H1 (cell line): ENCODE data around the gene NEB. TPM values are rescaled to one million over a fixed set of nuclear protein-coding genes. Genes with fewer than 3 reads are reported as not detected.

Experiments
- CTCF ChIA-PET: fragments of 300-600 bp; sonication (Branson Sonifier 250); formaldehyde crosslinking; loops from one replicate; lab custom pipeline; 2021; ENCODE audit not compliant: partially characterized antibody; lab: Charles Lee
- POLR2A ChIA-PET: fragments of 300-600 bp; sonication (Branson Sonifier 250); formaldehyde crosslinking; loops from one replicate; lab custom pipeline; 2021; ENCODE audit warnings: inconsistent platforms; ENCODE audit not compliant: partially characterized antibody; lab: Charles Lee
- DNase-seq, 2 experiments: peaks; one replicate each; pipeline versions ENCODE4 v3.0.0 to v3.0.0-alpha.2; 2010 to 2022; ENCODE audit warnings: low spot score in 2 of 2, low read depth in 1 of 2, mixed read lengths in 1 of 2
- FAIRE-seq: peaks from 2 replicates; lab custom pipeline; 2011; peaks lifted over from hg19 to GRCh38; lab: Jason Lieb, UNC
- H2AFZ ChIP-seq: 2 replicates; pipeline ENCODE4 v1.8.1; 2012; ENCODE audit warnings: low read length, inconsistent platforms
- H2AK5ac ChIP-seq: 2 replicates; pipeline ENCODE4 v1.6.1; 2013; ENCODE audit warnings: low read depth, low read length
- H2BK120ac ChIP-seq: replicated peaks from 2 replicates; pipeline ENCODE3; 2013; ENCODE audit warnings: low read depth, low read length, inconsistent platforms
- H2BK12ac ChIP-seq: 2 replicates; pipeline ENCODE4 v1.6.1; 2013; ENCODE audit warnings: low read depth, low read length
- H2BK15ac ChIP-seq: 2 replicates; pipeline ENCODE4 v1.6.1; 2013; ENCODE audit warnings: low read length
- H2BK20ac ChIP-seq: 2 replicates; pipeline ENCODE4 v1.6.1; 2013; ENCODE audit warnings: low read length
- H2BK5ac ChIP-seq: 2 replicates; pipeline ENCODE4 v1.6.1; 2013; ENCODE audit warnings: low read depth, low read length
- H3K14ac ChIP-seq: 2 replicates; pipeline ENCODE4 v1.6.1; 2013; ENCODE audit warnings: inconsistent platforms; ENCODE audit not compliant: insufficient read length
- H3K18ac ChIP-seq: 2 replicates; pipeline ENCODE4 v1.6.1; 2013; ENCODE audit warnings: low read length; ENCODE audit errors: extremely low read depth
- H3K23ac ChIP-seq: 2 replicates; pipeline ENCODE4 v1.6.1; 2013; ENCODE audit warnings: inconsistent platforms; ENCODE audit not compliant: insufficient read length
- H3K23me2 ChIP-seq: 2 replicates; pipeline ENCODE4 v1.6.1; 2013; ENCODE audit warnings: low read depth, low read length
- H3K27ac ChIP-seq: 2 replicates; pipeline ENCODE4 v1.6.1; 2011; ENCODE audit warnings: low read depth, low read length, inconsistent platforms
- H3K27me3 ChIP-seq, 4 experiments: replicated peaks in 1 of 4; 1 replicate in 1 of 4; 2 replicates in 3 of 4; pipeline versions ENCODE4 v1.6.1 to v1.8.1; 2011 to 2013; ENCODE audit warnings: low read length in 3 of 4, mild to moderate bottlenecking in 3 of 4, inconsistent platforms in 2 of 4, mixed read lengths in 2 of 4, moderate library complexity in 1 of 4; ENCODE audit not compliant: control insufficient read depth in 3 of 4, insufficient read depth in 3 of 4; ENCODE audit errors: extremely low read depth in 1 of 4
- H3K36me3 ChIP-seq, 4 experiments: 2 replicates each; pipeline versions ENCODE4 v1.6.1 to v1.8.1; 2011 to 2013; ENCODE audit warnings: mild to moderate bottlenecking in 4 of 4, low read length in 3 of 4, moderate library complexity in 2 of 4, control low read depth in 1 of 4, inconsistent platforms in 1 of 4; ENCODE audit not compliant: insufficient read depth in 4 of 4, control insufficient read depth in 2 of 4
- H3K4ac ChIP-seq: replicated peaks from 2 replicates; pipeline ENCODE3; 2013; ENCODE audit warnings: low read length, low read depth, mixed read lengths, inconsistent platforms; ENCODE audit not compliant: insufficient read length
- H3K4me1 ChIP-seq, 4 experiments: replicated peaks in 1 of 4; 1 replicate in 1 of 4; 2 replicates in 3 of 4; pipeline versions ENCODE4 v1.6.1 to v1.8.1; 2011 to 2013; ENCODE audit warnings: low read length in 3 of 4, inconsistent platforms in 2 of 4, mixed read lengths in 1 of 4; ENCODE audit not compliant: insufficient read depth in 4 of 4, control insufficient read depth in 3 of 4
- H3K4me2 ChIP-seq, 2 experiments: 2 replicates each; pipeline versions ENCODE4 v1.6.1 to v1.8.1; 2011 to 2013; ENCODE audit warnings: low read depth in 2 of 2, low read length in 2 of 2, control low read depth in 1 of 2, inconsistent platforms in 1 of 2, mild to moderate bottlenecking in 1 of 2; ENCODE audit not compliant: insufficient read depth in 1 of 2
- H3K4me3 ChIP-seq, 4 experiments: fragments of 200-600, 300-600 bp in 1 of 4; sonication (generic), shearing (Covaris generic), sonication (Bioruptor Twin) in 1 of 4; 2 replicates each; pipeline versions ENCODE4 v1.5.1 to v1.8.1; 2011 to 2016; ENCODE audit warnings: low read length in 4 of 4, low read depth in 3 of 4, control low read depth in 2 of 4, inconsistent platforms in 2 of 4, mild to moderate bottlenecking in 2 of 4, mixed read lengths in 1 of 4, moderate library complexity in 1 of 4; ENCODE audit not compliant: insufficient read depth in 2 of 4; ENCODE audit errors: extremely low read depth in 1 of 4
- H3K56ac ChIP-seq: replicated peaks from 2 replicates; pipeline ENCODE3; 2013; ENCODE audit warnings: low read depth, mild to moderate bottlenecking, mixed read lengths, low read length, inconsistent platforms; ENCODE audit not compliant: insufficient read length
- H3K79me1 ChIP-seq: 2 replicates; pipeline ENCODE4 v1.6.1; 2013; ENCODE audit warnings: low read depth, low read length, control low read depth
- H3K79me2 ChIP-seq, 2 experiments: 2 replicates each; pipeline versions ENCODE4 v1.6.1 to v1.8.1; 2012 to 2013; ENCODE audit warnings: low read length in 2 of 2, mild to moderate bottlenecking in 2 of 2, inconsistent platforms in 1 of 2; ENCODE audit not compliant: insufficient read depth in 2 of 2, control insufficient read depth in 1 of 2
- H3K9ac ChIP-seq, 4 experiments: replicated peaks in 1 of 4; 1 replicate in 1 of 4; 2 replicates in 3 of 4; pipeline versions ENCODE4 v1.6.1 to v1.8.1; 2011 to 2013; ENCODE audit warnings: low read depth in 3 of 4, low read length in 3 of 4, control low read depth in 2 of 4, mild to moderate bottlenecking in 2 of 4, moderate library complexity in 2 of 4, inconsistent platforms in 1 of 4; ENCODE audit errors: extremely low read depth in 1 of 4
- H3K9me3 ChIP-seq, 2 experiments: 2 replicates each; pipeline versions ENCODE4 v1.6.1 to v1.8.1; 2012 to 2013; ENCODE audit warnings: mild to moderate bottlenecking in 2 of 2, moderate library complexity in 2 of 2, control low read depth in 1 of 2, inconsistent platforms in 1 of 2, low read depth in 1 of 2, low read length in 1 of 2, mixed read lengths in 1 of 2; ENCODE audit not compliant: insufficient read depth in 2 of 2
- H4K20me1 ChIP-seq, 2 experiments: replicated peaks in 1 of 2; 2 replicates each; pipeline versions ENCODE3 to v1.8.1; 2011 to 2013; ENCODE audit warnings: inconsistent platforms in 2 of 2, low read length in 2 of 2, mild to moderate bottlenecking in 1 of 2; ENCODE audit not compliant: insufficient read depth in 2 of 2, control insufficient read depth in 1 of 2
- H4K5ac ChIP-seq: 2 replicates; pipeline ENCODE4 v1.6.1; 2013; ENCODE audit warnings: low read length, low read depth, mixed read lengths, inconsistent platforms; ENCODE audit not compliant: insufficient read length
- H4K8ac ChIP-seq: 2 replicates; pipeline ENCODE4 v1.8.0; 2013; ENCODE audit warnings: mild to moderate bottlenecking, moderate library complexity, low read length, inconsistent platforms; ENCODE audit not compliant: insufficient read depth; ENCODE audit errors: extremely low read depth
- H4K91ac ChIP-seq: replicated peaks from 2 replicates; pipeline ENCODE3; 2013; ENCODE audit warnings: low read length, mixed read lengths, inconsistent platforms; ENCODE audit not compliant: insufficient read length
- BCL11A ChIP-seq, 2 experiments: IDR thresholded peaks; one replicate each; pipeline ENCODE4 v1.6.1; 2011; ENCODE audit warnings: low read depth in 2 of 2, low read length in 2 of 2, mild to moderate bottlenecking in 2 of 2
- GABPA ChIP-seq: IDR thresholded peaks from 2 replicates; pipeline ENCODE4 v1.6.1; 2011; ENCODE audit warnings: mild to moderate bottlenecking, low read length, moderate library complexity, borderline replicate concordance; ENCODE audit not compliant: insufficient read depth
- HDAC6 ChIP-seq: IDR thresholded peaks from one replicate; pipeline ENCODE4 v1.7.1; 2012; ENCODE audit warnings: low read depth, mild to moderate bottlenecking, inconsistent platforms, low read length, moderate library complexity
- JUN ChIP-seq: IDR thresholded peaks from 2 replicates; pipeline ENCODE4 v1.6.1; 2011; ENCODE audit warnings: low read depth, mild to moderate bottlenecking, improper control_type of control experiment, low read length
- POLR2A ChIP-seq, 2 experiments: IDR thresholded peaks; 1 replicate in 1 of 2; 2 replicates in 1 of 2; pipeline ENCODE4 v1.6.1; 2011; ENCODE audit warnings: low read depth in 2 of 2, low read length in 2 of 2, mild to moderate bottlenecking in 2 of 2; ENCODE audit errors: control extremely low read depth in 1 of 2
- SIRT6 ChIP-seq: IDR thresholded peaks from one replicate; pipeline ENCODE4 v1.7.1; 2012; ENCODE audit warnings: low read length, inconsistent platforms
- SIX5 ChIP-seq: IDR thresholded peaks from 2 replicates; pipeline ENCODE4 v1.6.1; 2011; ENCODE audit warnings: mild to moderate bottlenecking, low read depth, low read length
- SP1 ChIP-seq: IDR thresholded peaks from 2 replicates; pipeline ENCODE4 v1.6.1; 2011; ENCODE audit warnings: low read depth, low read length
- SUZ12 ChIP-seq: fragments of 200-600 bp; sonication (generic); IDR thresholded peaks from 2 replicates; pipeline ENCODE4 v1.6.1; 2012; ENCODE audit warnings: mild to moderate bottlenecking, inconsistent platforms, low read length, moderate library complexity, mixed read lengths
- WGBS, 2 experiments: shearing (Covaris generic) in 1 of 2; methylation state at CpG; one replicate each; pipeline versions ENCODE4 v1.1.6 to v1.1.7; 2013 to 2015; ENCODE audit warnings: low lambda C conversion rate in 2 of 2, mixed read lengths in 2 of 2, inconsistent platforms in 1 of 2, low coverage in 1 of 2, missing lambda C conversion rate in 1 of 2; ENCODE audit not compliant: insufficient replicate concordance in 2 of 2, insufficient coverage in 1 of 2, insufficient read length in 1 of 2; ENCODE audit errors: extremely low coverage in 1 of 2, missing lambda C conversion rate in 1 of 2; 5-methylcytosine and 5-hydroxymethylcytosine counted together
- polyA plus RNA-seq, 7 experiments: library from polyadenylated mRNA; depleted of rRNA in 3 of 7; stranded (reverse) in 5 of 7; unstranded in 2 of 7; fragments of >200 nt in 5 of 7; fragments of 200-250 nt in 2 of 7; gene quantifications; 1 replicate in 5 of 7; 2 replicates in 1 of 7; 4 replicates in 1 of 7; pipeline versions ENCODE4 v1.2.1 to v1.2.3, GENCODE V29; 2011 to 2013; ENCODE audit warnings: missing spikeins in 2 of 7, mixed read lengths in 2 of 7
- total RNA-seq: library from RNA; stranded (reverse); fragmentation: NEBNext Ultra II Directional; extraction: Animal tissue kit (Norgen Biotek cat#: 25700); gene quantifications from 2 replicates; pipeline ENCODE4 v1.2.1, GENCODE V29; 2021
- TF ChIP-seq, protein P1 (sequence below): IDR thresholded peaks from 2 replicates; pipeline ENCODE4 v1.6.1; 2012; ENCODE audit warnings: inconsistent platforms
- TF ChIP-seq, protein P2 (sequence below): IDR thresholded peaks from 2 replicates; pipeline ENCODE4 v1.6.1; 2011; ENCODE audit warnings: low read length, improper control_type of control experiment

NEB gene
- total and polyA plus RNA-seq, 2 of the 8 experiments (the other 6 are each of a cell fraction or from before 2014, with no cell fraction given), result 1.4 to 2.5 TPM

DNA sequence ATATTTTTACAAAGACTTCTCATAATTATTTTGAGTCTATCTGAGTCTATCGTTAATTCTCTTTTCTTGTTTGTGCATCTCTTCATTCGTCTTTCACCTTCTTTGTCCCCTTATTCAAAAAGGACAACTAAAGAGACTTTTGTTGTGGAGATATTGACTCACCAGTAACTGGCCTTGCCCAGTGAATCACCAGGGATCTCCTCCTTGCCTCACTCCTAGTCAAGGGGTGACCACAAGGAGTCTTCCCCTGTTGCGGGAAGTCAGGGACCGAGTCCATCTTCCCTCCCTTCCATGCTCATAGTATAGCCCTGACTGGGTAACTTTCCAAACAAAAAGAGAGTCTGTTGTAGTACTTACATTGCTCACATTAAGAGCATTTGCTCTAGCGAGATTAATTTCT lies 158.9 kb downstream of the NEB start:
- Histone ChIP-seq H3K23ac (no peak overlapping the region), H2BK15ac (no peak overlapping the region), H4K20me1 (no peaks in the 10 kb centered on the region), H2BK20ac (no peak overlapping the region), H3K14ac (no peak overlapping the region), H3K4ac (no peak overlapping the region), H2BK120ac (no peak overlapping the region), H2BK5ac (no peak overlapping the region), H4K5ac (no peak overlapping the region), H3K36me3 (no peaks in the 10 kb centered on the region), H4K8ac (no peak overlapping the region), H3K9ac (no peak overlapping the region), H3K9me3 (no peaks in the 10 kb centered on the region), H3K4me1 (no peaks in the 10 kb centered on the region), H3K79me2 (no peaks in the 10 kb centered on the region), H2BK12ac (no peak overlapping the region), H2AK5ac (no peak overlapping the region), H2AFZ (no peak overlapping the region), H3K4me2 (no peak overlapping the region), H3K23me2 (no peaks in the 10 kb centered on the region), H3K56ac (no peak overlapping the region), H3K27ac (no peak overlapping the region), H3K27me3 (no peaks in the 10 kb centered on the region), H3K79me1 (no peaks in the 10 kb centered on the region), H4K91ac (no peak overlapping the region), H3K4me3 (no peak overlapping the region), H3K18ac (no peak overlapping the region)
- WGBS, 2 experiments, result 88% methylated on average over 5 of the region's 5 CpGs; no CpG with 5 or more reads in 1 of the 2 experiments
- CTCF ChIA-PET, result no interaction called here
- TF ChIP-seq BCL11A (IDR thresholded peaks at IDR 0.05; ENCODE audit: low read depth in 2 of 2, low read length in 2 of 2) (no peak), SIRT6 (no peak), SUZ12 (no peak), SP1 (no peak), SIX5 (no peak), GABPA (no peak), HDAC6 (no peak), POLR2A (IDR thresholded peaks at IDR 0.05; ENCODE audit: control extremely low read depth in 1 of 2, low read depth in 2 of 2, low read length in 2 of 2) (no peak), JUN (no peak)
- TF ChIP-seq, protein P1, sequence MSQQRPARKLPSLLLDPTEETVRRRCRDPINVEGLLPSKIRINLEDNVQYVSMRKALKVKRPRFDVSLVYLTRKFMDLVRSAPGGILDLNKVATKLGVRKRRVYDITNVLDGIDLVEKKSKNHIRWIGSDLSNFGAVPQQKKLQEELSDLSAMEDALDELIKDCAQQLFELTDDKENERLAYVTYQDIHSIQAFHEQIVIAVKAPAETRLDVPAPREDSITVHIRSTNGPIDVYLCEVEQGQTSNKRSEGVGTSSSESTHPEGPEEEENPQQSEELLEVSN, result no peak
- TF ChIP-seq, protein P2, sequence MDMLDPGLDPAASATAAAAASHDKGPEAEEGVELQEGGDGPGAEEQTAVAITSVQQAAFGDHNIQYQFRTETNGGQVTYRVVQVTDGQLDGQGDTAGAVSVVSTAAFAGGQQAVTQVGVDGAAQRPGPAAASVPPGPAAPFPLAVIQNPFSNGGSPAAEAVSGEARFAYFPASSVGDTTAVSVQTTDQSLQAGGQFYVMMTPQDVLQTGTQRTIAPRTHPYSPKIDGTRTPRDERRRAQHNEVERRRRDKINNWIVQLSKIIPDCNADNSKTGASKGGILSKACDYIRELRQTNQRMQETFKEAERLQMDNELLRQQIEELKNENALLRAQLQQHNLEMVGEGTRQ, result no peak
- FAIRE-seq (no peak), DNase-seq (no peak)
- POLR2A ChIA-PET, result no interaction called here
